ENCODE data around the gene RALGAPA2.

DNA sequence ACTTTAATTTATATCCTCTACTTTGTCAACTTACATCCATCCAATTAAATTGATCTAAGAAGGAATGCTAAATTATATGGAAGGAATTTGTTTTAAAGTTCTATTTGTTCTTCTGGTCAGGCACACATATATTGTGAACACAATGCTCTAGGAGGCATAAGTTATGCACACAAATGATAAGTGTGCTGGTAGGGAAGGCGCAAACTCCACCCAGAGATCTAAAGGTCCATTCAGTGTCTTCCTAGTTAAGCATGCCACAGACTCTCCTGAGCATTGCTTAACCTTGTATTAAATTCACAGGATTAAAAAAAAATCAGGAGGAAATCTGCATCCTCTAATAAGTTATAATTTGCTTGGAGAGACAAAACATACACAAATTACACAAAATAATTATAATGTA is 127.3 kb downstream of the RALGAPA2 start:
- TF ChIP-seq CTCF (IDR thresholded peaks at IDR 0.05; ENCODE audit: low read depth, low read length) = no peak
- no peak for TF ChIP-seq MAX (IDR thresholded peaks at IDR 0.05; ENCODE audit: low read depth, low read length)
